ENCODE results near the gene CDK18. TPM values are rescaled to one million over a fixed set of nuclear protein-coding genes. Genes with fewer than 3 reads are reported as not detected.

Gene CDK18
- total RNA-seq, 1 donor from 2014 or later: 23.9 TPM

DNA sequence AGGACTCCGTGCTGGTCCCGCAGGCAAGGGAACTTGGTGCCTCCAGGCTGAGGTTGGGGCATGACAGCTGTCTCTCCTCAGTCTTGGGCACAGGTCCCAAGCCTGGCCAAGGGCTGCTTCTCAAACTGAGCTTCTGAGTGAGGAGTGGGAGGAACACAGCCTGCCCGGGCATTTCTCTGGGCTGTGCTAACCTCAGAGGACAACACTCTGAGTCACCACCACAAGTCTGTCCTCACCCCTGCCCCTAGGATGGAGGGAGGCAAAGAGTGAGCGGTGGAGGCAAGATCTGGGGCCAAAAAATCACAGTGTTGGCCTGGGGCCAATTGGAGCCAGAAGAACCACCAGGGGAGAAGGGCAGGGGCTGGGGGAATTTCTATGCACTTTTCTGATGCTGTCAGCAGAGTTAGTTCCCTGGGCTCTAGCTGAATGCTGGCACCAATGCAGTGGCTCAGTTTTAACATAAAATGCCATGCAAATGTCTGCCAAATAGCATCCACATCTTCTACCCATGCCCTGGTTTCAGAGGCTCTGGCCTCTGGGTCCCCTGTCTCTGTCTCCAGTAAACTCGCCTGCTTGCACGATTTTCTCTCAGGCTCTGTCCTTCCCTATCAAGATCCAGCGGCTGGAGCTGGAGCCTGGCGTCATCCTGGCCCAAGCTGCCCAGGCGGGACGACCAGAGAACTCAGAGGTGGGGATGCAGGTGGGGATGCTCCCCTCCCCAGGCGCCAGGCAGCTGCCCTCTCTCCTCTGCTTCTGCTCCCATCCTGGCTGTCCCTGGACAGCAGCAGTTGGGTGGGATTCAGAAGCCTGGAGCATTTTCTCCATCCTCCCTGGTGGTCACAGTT lies 11.0 kb upstream of the CDK18 start:
- Mint-ChIP-seq H3K4me3 (ENCODE audit: low read depth) (no peak overlapping the region), H3K27me3 (peaks cover 32% of the 10 kb centered on the region), H3K36me3 (ENCODE audit: insufficient read depth) (no peaks in the 10 kb centered on the region), H3K4me1 (ENCODE audit: low read depth) (peaks cover 7% of the 10 kb centered on the region), H3K27ac (no peak overlapping the region), H3K9me3 (ENCODE audit: low read depth) (no peaks in the 10 kb centered on the region)
- DNase-seq (ENCODE audit: low spot score, unreplicated experiment): no peak
- TF ChIP-seq, protein P1, sequence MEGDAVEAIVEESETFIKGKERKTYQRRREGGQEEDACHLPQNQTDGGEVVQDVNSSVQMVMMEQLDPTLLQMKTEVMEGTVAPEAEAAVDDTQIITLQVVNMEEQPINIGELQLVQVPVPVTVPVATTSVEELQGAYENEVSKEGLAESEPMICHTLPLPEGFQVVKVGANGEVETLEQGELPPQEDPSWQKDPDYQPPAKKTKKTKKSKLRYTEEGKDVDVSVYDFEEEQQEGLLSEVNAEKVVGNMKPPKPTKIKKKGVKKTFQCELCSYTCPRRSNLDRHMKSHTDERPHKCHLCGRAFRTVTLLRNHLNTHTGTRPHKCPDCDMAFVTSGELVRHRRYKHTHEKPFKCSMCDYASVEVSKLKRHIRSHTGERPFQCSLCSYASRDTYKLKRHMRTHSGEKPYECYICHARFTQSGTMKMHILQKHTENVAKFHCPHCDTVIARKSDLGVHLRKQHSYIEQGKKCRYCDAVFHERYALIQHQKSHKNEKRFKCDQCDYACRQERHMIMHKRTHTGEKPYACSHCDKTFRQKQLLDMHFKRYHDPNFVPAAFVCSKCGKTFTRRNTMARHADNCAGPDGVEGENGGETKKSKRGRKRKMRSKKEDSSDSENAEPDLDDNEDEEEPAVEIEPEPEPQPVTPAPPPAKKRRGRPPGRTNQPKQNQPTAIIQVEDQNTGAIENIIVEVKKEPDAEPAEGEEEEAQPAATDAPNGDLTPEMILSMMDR (IDR thresholded peaks at IDR 0.05; ENCODE audit: unreplicated experiment): no peak

DNA sequence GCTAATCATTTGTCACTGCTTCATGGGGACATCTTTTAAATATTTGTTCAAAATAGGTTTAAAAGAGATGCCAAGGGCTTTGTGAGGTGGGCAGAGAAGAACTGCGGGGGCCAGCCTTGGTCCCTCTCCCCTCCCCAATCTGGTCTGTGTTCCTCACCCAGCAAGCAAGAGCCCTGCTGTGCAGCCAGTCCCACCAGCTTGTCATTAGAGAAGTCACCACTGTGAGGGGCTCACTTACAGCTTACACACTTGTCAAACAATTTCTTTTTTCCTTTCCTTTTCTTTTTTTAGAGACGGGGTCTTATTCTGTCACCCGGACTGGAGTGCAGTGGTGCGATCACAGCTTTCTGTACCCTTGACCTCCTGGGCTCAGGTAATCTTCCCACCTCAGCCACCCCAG lies 10.4 kb upstream of the CDK18 start:
- peaks cover 7% of the 10 kb centered on the region for H3K4me1 Mint-ChIP-seq (ENCODE audit: low read depth)
- no peak overlapping the region for H3K4me3 Mint-ChIP-seq (ENCODE audit: low read depth)
- peaks cover 35% of the 10 kb centered on the region for H3K27me3 Mint-ChIP-seq
- no peak for DNase-seq (ENCODE audit: low spot score, unreplicated experiment)
- H3K27ac Mint-ChIP-seq: no peak overlapping the region
- H3K36me3 Mint-ChIP-seq (ENCODE audit: insufficient read depth): no peaks in the 10 kb centered on the region
- no peaks in the 10 kb centered on the region for H3K9me3 Mint-ChIP-seq (ENCODE audit: low read depth)
- TF ChIP-seq, protein P1 (IDR thresholded peaks at IDR 0.05; ENCODE audit: unreplicated experiment): no peak

DNA sequence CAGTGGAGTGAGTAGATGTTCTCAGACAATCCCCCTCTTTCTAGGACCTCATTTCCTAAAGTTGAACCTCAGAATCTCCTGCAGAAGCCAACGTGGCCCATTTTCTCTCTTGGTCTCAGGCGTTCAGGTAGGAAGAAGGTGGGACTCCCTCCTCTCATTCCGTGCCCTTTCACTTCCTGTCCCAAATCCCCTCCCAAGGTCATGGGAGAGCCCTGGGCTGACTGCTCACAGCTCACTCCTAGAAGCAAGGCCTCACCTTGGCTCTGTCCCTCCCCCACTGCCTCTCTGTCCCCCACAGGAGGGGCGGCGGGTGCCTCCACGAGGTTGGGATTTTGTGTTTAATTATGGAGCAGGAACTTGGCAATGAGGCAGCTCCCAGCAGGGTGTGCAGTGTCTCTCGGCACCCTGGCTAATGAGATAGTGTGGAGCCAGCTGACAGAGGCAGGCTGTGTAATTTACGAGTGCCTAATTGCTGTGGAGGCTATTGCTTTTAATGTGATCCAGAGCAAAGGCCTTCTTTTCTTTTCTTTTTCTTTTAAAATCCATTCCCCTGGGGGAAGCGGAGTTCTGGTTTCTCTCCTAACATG lies 9.1 kb upstream of the CDK18 start:
- H3K36me3 Mint-ChIP-seq (ENCODE audit: insufficient read depth): no peaks in the 10 kb centered on the region
- TF ChIP-seq, protein P1 (IDR thresholded peaks at IDR 0.05; ENCODE audit: unreplicated experiment): no peak
- peaks cover 7% of the 10 kb centered on the region for H3K4me1 Mint-ChIP-seq (ENCODE audit: low read depth)
- peaks cover 29% of the 10 kb centered on the region for H3K27me3 Mint-ChIP-seq
- H3K9me3 Mint-ChIP-seq (ENCODE audit: low read depth): no peaks in the 10 kb centered on the region
- no peak for DNase-seq (ENCODE audit: low spot score, unreplicated experiment)
- no peak overlapping the region for H3K4me3 Mint-ChIP-seq (ENCODE audit: low read depth)
- H3K27ac Mint-ChIP-seq: no peak overlapping the region

DNA sequence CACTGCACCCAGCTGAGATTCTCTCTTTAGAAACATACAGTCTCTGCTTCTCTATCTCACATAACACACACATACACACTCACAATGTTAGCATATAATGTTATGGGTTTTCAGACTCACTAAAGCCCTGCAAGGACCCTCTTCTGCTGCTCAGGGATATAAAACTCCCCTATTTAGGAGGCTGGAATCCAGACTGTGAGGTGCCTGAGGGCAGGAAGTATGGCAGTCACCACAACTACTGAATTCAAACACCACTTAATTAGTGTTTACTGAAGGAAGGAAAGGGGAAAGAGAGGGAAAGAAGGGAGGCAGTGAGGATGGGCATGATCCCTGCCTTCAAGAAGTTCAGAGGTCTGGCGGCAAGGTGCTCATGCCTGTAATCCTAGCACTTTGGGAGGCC lies 7.8 kb upstream of the CDK18 start:
- no peak for DNase-seq (ENCODE audit: low spot score, unreplicated experiment)
- Mint-ChIP-seq H3K27me3 (peaks cover 26% of the 10 kb centered on the region), H3K27ac (no peak overlapping the region), H3K9me3 (ENCODE audit: low read depth) (no peaks in the 10 kb centered on the region), H3K4me3 (ENCODE audit: low read depth) (no peak overlapping the region), H3K4me1 (ENCODE audit: low read depth) (peaks cover 7% of the 10 kb centered on the region), H3K36me3 (ENCODE audit: insufficient read depth) (no peaks in the 10 kb centered on the region)
- TF ChIP-seq, protein P1 (IDR thresholded peaks at IDR 0.05; ENCODE audit: unreplicated experiment): no peak

DNA sequence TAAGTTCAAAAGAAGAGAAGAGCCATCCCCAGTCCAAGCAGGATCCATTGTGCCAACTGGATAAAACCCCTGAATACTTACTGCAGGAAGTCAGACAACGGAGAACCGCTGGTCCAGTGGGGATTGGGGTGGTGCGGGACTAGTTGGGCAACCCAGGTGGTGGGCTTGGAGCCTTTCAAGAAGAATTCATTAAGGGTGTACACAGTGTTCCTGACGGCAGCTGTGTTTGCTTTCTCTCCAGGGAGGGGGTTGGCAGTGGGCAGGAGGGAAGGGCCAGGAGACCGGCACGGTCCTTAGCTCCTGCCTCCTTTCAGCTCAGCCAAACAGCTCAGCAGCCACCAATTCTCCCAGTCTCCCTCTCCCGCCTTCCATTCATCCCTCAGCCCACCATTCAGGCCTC lies 7.1 kb upstream of the CDK18 start:
- H3K27ac Mint-ChIP-seq: no peak overlapping the region
- TF ChIP-seq, protein P1 (IDR thresholded peaks at IDR 0.05; ENCODE audit: unreplicated experiment): no peak
- H3K9me3 Mint-ChIP-seq (ENCODE audit: low read depth): no peaks in the 10 kb centered on the region
- H3K4me1 Mint-ChIP-seq (ENCODE audit: low read depth): peaks cover 7% of the 10 kb centered on the region
- DNase-seq (ENCODE audit: low spot score, unreplicated experiment): no peak
- H3K36me3 Mint-ChIP-seq (ENCODE audit: insufficient read depth): no peaks in the 10 kb centered on the region
- H3K4me3 Mint-ChIP-seq (ENCODE audit: low read depth): no peak overlapping the region
- peaks cover 25% of the 10 kb centered on the region for H3K27me3 Mint-ChIP-seq

Measured in progenitor cell of endocrine pancreas (in vitro differentiated cells).